K562 (cell line): Measurements from ENCODE around the gene NUFIP1.

Source experiments
- FOXP1 ChIP-seq: sonication (generic); formaldehyde crosslinking; IDR thresholded peaks from 2 replicates; pipeline ENCODE4 v1.8.0; 2022; ENCODE audit warnings: mild to moderate bottlenecking, missing genetic modification reagents
- GATAD2A ChIP-seq: fragments of 450-650 bp; IDR thresholded peaks from 2 replicates; pipeline ENCODE4 v1.6.1; 2017
- HDAC2 ChIP-seq: fragments of 450-650 bp; IDR thresholded peaks from 2 replicates; pipeline ENCODE4 v1.6.1; 2016; ENCODE audit warnings: mild to moderate bottlenecking
- KLF6 ChIP-seq: fragments of 250-450 bp; sonication (Bioruptor Pico); IDR thresholded peaks from 2 replicates; pipeline ENCODE4 v1.4.0; 2020; ENCODE audit warnings: mild to moderate bottlenecking, moderate library complexity, borderline replicate concordance
- MAZ ChIP-seq, 2 experiments: fragments of 450-650 bp in 1 of 2; sonication (generic) in 1 of 2; formaldehyde crosslinking; IDR thresholded peaks in 1 of 2; conservative IDR thresholded peaks in 1 of 2; 2 replicates each; pipeline versions ENCODE4 v1.4.0 to v1.5.0; 2020; ENCODE audit warnings: mild to moderate bottlenecking in 1 of 2, missing genetic modification reagents in 1 of 2
- NFIC ChIP-seq: fragments of 450-650 bp; IDR thresholded peaks from 2 replicates; pipeline ENCODE4 v1.6.1; 2017; ENCODE audit warnings: mild to moderate bottlenecking, inconsistent platforms
- NFIX ChIP-seq: fragments of 250-450 bp; sonication (Bioruptor Pico); IDR thresholded peaks from 2 replicates; pipeline ENCODE4 v1.4.0; 2020; ENCODE audit warnings: low read depth, mild to moderate bottlenecking, moderate library complexity
- POLR2AphosphoS2 ChIP-seq: IDR thresholded peaks from 2 replicates; pipeline ENCODE4 v1.6.1; 2012; ENCODE audit warnings: low read length, improper control_type of control experiment
- TCF7L2 ChIP-seq: fragments of 150-350 bp; IDR thresholded peaks from 2 replicates; pipeline ENCODE4 v1.6.1; 2016; ENCODE audit warnings: low read depth, mild to moderate bottlenecking, low read length, moderate library complexity
- THRAP3 ChIP-seq: fragments of 450-650 bp; IDR thresholded peaks from 2 replicates; pipeline ENCODE4 v1.6.1; 2016; ENCODE audit warnings: mild to moderate bottlenecking, inconsistent platforms, borderline replicate concordance
- ZBTB7A ChIP-seq: IDR thresholded peaks from 2 replicates; pipeline ENCODE4 v1.6.1; 2011; ENCODE audit warnings: low read depth, mild to moderate bottlenecking, low read length, moderate library complexity, borderline replicate concordance; ENCODE audit not compliant: control insufficient read depth

GRCh38 chr13:44906230-44906629, 83.0 kb downstream of the NUFIP1 start:
- TF ChIP-seq POLR2AphosphoS2 (no peak), NFIC (no peak), TCF7L2 (no peak), ZBTB7A (no peak), THRAP3 (no peak), FOXP1 (CRISPR knock-in tag) (no peak), KLF6 (CRISPR knock-in tag) (no peak), MAZ (CRISPR knock-in tag; conservative IDR thresholded peaks at IDR 0.05 in 1 of 2, IDR thresholded peaks at IDR 0.05 in 1 of 2) (no peak), HDAC2 (no peak), NFIX (CRISPR knock-in tag) (no peak), GATAD2A (no peak)
